ENCODE measurements around the gene UTF1.

UTF1 gene

DNA sequence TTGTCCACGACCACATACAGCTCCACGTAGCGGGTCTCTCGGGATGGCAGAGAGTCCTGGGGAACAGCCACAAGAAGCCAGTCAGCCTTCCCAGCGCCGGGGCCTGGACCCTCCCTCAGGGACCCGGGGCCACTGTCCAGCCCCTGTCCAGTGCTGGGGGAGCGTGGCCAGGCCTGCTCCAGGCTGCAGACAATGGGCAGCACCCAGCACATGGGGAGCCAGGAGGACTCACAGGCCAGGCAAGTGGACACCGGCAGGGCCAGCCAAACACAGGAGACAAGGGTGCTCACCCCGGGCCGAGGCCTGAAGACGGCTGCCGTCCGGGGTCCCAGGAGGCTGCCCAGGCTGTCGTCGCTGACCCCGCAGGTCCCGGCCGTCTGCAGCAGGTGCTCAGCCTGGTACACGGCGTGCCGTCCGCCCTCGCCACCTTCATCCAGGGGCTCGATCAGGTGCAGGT lies 43.0 kb downstream of the UTF1 start:
- DNase-seq (ENCODE audit: low read depth) = no peak
- H3K4me3 ChIP-seq (ENCODE audit: low read depth, low read length) = no peak overlapping the region

DNA sequence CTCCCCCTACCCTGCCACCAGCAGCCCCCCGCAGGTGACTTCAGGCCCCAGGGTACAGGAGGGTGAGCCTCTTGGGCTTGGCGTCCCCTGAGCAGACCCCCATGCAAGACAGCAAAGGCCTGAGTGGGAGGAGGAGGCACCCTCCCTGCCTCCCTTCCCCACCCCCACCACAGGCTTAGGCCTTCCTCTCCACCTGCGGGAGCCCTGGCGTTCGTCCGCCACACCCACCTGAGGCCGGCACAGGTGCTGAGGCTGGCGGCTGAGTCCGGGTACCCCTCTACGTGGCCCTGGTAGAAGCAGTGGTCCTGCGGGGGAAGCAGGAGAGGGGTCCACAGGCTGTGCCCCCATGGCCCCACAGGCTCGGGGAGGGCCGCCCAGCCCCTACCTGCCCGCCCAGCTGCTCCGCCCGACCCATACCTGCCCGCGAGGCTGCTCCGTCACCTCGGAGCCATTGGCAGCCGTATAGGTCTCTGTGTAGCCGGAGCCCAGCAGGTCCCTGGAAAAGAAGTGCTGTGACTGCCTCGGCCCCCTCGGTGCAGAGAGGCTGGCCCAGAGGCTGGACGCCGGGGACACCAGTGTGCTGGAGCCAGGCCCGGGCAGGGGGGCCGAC lies 43.6 kb downstream of the UTF1 start:
- no peak for DNase-seq (ENCODE audit: low read depth)
- H3K4me3 ChIP-seq (ENCODE audit: low read depth, low read length) = no peak overlapping the region

- no peak for DNase-seq (ENCODE audit: low read depth)
- no peak overlapping the region for H3K4me3 ChIP-seq (ENCODE audit: low read depth, low read length)
Measured at GRCh38 chr10:133274751-133275683, 45.0 kb downstream of the UTF1 start.

- H3K4me3 ChIP-seq (ENCODE audit: low read depth, low read length) = no peak overlapping the region
- DNase-seq (ENCODE audit: low read depth) = no peak
Measured at GRCh38 chr10:133275684-133276092, 45.7 kb downstream of the UTF1 start.

DNA sequence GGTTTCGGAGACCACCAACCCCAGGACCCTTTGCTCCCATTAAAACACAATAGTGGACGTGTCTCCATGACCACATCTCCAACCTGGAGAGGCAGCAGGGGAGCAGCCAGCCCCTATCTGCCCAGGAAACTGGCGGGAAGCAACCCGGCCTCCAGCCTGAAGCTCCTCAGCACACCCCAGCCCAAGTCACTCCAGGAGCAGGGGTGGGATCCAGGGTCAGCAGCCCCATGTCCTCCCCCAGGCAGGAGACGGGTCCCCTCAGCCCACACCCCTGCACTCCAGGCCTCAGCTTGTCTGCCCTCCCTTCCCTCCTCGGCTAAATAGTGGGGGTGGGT lies 46.0 kb downstream of the UTF1 start:
- DNase-seq (ENCODE audit: low read depth) = no peak
- H3K4me3 ChIP-seq (ENCODE audit: low read depth, low read length) = no peak overlapping the region

DNA sequence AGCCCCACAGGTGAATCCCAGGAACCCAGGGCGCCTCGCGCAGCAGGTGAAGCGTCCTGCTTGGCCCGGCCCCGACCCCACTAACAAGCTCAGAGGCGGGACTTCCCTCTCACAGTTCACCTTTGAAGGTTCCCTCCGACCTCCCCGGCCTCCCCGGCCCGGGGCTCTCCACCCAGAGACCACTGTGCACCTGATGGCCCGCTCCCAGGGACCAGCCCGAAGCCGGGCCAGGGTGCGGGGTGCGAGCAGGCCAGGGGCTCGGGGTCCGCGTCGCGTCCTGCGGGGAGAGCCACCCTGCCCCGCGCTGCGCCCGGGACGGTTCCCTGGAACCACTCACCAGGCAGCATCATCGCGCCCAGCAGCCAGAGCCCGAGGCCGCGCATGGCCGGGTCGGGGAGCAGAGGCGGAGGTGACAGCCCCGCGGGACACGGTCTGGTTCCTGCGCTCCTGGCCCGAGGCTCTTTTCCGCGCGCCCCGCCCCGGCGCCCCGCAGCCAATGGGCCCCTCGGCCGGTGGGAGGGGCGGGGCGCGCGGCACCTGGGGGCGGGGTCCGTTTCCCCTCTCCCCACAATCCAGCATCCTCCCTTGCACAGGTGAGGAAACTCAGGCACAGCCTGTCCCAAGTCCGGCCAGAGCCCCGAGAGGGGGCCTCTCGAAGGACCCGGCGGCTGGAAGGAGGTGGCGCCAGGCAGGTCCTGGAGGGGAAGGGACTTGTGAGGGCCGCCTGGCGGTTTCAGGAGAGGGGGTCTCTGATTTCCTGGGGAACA lies 46.6 kb downstream of the UTF1 start, which contains the start of gene ADAM8:
TSS of gene ADAM8 (minus strand) at position 434 of the 767 bp plus-strand sequence. CDS start at position 383, 51 bp downstream.
- DNase-seq (ENCODE audit: low read depth) = no peak
- H3K4me3 ChIP-seq (ENCODE audit: low read depth, low read length) = no peak within 1 kb of the TSS

GRCh38 chr10:133277277-133277992 lies 47.4 kb downstream of the UTF1 start:
- H3K4me3 ChIP-seq (ENCODE audit: low read depth, low read length) = no peak overlapping the region
- no peak for DNase-seq (ENCODE audit: low read depth)

DNA sequence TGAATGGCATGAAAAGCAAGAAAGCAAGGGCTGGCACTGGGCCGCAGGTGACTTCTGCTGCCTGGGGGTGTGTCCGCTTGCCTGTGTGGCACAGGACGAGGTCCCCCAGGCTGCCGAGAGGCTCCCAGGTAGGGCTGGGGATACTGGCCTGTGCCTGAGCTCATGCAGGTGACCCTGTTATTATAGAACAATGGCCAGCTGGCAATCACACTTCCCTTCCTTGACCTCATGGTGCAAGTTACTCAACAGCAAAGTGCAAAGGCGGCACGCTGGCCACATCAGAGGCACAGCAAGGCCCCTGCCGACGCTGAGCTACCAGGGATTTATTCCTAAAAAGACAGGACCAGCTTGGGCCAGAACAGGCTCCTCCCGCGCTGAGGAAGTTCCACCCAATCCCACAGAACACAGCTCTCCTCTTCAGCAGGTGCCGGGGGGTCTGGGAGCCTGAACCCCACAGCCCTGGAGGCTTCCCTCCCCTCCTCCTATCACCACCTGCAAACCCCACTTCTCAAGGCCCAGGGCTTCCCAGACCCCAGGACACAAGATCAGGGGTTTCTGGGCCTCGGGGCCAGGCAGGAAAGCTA lies 48.1 kb downstream of the UTF1 start:
- no peak overlapping the region for H3K4me3 ChIP-seq (ENCODE audit: low read depth, low read length)
- no peak for DNase-seq (ENCODE audit: low read depth)

DNA sequence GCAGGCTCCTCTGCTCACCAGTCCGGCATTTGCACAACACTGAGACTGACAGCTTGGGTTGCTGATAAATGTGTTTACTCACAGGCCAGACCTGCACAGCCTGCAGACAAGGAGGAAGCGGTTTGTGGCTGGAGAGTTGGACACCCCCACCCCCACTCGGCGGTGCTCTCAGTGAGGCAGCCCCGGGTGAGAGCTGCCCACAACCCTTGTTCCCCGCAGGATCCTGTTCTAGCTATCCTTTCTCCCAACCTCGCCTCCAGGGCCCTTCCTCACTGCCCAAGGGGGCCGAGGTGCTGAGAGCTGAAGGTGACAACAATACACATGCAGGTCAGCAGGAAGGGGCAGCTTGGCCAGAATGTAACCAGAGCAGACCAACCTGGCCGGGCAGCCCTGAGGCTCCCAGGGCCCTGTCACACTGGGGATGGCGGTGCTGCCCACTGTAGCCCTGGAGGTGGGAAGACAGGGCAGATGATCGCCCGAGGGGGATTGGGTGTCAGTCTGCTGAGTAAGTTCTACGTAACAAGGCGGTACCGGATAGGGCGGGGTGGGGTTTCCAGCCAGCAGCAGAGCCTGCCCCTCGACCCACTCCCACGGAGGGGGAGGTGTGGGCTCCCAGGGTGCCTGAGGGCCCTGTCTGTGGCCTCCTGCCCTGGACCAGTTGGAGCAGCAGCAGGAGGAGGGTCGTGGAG lies 48.7 kb downstream of the UTF1 start:
- no peak for DNase-seq (ENCODE audit: low read depth)
- H3K4me3 ChIP-seq (ENCODE audit: low read depth, low read length) = no peak overlapping the region

GRCh38 chr10:133279326-133280226 lies 49.6 kb downstream of the UTF1 start:
- no peak for DNase-seq (ENCODE audit: low read depth)
- H3K4me3 ChIP-seq (ENCODE audit: low read depth, low read length) = no peak overlapping the region

- no peak overlapping the region for H3K4me3 ChIP-seq (ENCODE audit: low read depth, low read length)
- DNase-seq (ENCODE audit: low read depth) = no peak
Measured at GRCh38 chr10:133280391-133281059, 50.5 kb downstream of the UTF1 start.

DNA sequence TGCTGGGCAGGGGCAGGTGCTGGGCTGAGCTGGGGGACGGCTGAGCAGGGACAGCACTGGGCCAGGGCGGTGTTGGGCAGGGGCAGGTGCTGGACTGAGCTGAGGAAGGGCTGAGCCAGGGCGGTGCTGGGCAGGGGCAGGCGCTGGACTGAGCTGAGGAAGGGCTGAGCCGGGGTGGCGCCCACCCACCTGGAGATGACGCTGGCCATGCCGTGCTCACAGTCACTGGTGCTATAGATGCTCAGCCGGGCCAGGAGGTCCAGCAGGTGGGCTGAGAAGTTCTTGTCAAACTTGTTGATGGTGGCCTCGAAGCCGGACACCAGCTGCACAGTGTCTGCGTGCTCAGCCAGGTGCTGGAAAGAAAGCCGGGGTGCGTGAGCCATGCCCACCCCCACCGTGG lies 51.1 kb downstream of the UTF1 start:
- H3K4me3 ChIP-seq (ENCODE audit: low read depth, low read length) = no peak overlapping the region
- no peak for DNase-seq (ENCODE audit: low read depth)

Data from skeletal muscle cell (primary cell).